Right ventricle myocardium inferior (tissue), 1 donor: ENCODE measurements around the gene ABL2. TPM values are rescaled to one million over a fixed set of nuclear protein-coding genes. Genes with fewer than 3 reads are reported as not detected.
"Not testable (repeated sequence)": the region's sequence is repeated elsewhere in the genome, so short reads cannot be mapped to it uniquely, and the experiment has no call there.

Experiments
- ATAC-seq: fragments of 200-7000 bp; cut with Tn5 transposase; one replicate; pipeline ENCODE4 v1.9.1; 2020; ENCODE audit warnings: mild to moderate bottlenecking, moderate library complexity
- DNase-seq: peaks from one replicate; pipeline ENCODE4 v3.0.0; 2021; ENCODE audit errors: missing footprints
- intact Hi-C: fragments of 100-400 bp; cut with DNase I; formaldehyde crosslinking; loops from one replicate; pipeline ENCODE4 v1.11.0; 2022
- long read RNA-seq: library from polyadenylated mRNA; unstranded; transcript quantifications from one replicate; pipeline ENCODE4 v2.0.0, GENCODE V29; 2021
- total RNA-seq: library from RNA; stranded (reverse); fragmentation: NEBNext Ultra II Directional; extraction: Animal tissue kit (Norgen Biotek cat#: 25700); gene quantifications from one replicate; pipeline ENCODE4 v1.2.1, GENCODE V29; 2021
- donor health status: DM: no; HTN: yes; CAD: no; lungs with severe emphysema.

The ABL2 gene
- total RNA-seq, result 8.5 TPM
- long read RNA-seq, partial matches to known transcripts, result 0 of 3 reads
- long read RNA-seq, other reads (novel, unspliced or antisense), result 2 of 3 reads

GRCh38 chr1:179229214-179230140 lies at the start of gene ABL2:
TSS of gene ABL2 (minus strand) at chr1:179229677. CDS start at chr1:179229397, 280 bp downstream.
- intact Hi-C loops, result loop anchor here (5.0 kb wide), 1 partner anchor 63 kb away; the partner anchor contains the start of gene SOAT1
- DNase-seq (peak; percentile 78), ATAC-seq (peak; percentile 84)

DNA sequence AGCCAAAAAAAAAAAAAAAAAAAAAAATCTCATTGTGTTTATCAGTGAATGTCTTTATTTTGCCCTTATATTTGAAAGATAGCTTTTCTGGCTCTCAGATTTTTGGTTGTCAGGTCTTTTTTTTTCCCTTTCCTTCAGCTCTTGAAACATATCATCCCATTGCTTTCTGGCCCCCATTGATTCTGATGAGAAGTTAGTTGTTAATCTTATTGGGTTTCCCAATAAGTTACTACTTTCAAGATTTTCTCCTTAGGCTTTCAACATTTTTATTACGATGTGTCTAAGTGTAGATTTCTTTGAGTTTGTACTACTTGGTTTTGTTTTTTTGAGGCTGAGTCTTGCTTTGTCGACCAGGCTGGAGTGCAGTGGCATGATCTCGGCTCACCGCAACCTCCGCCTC lies 49.4 kb upstream of the ABL2 start:
- ATAC-seq (no peak), DNase-seq (no peak)
- intact Hi-C loops, result no loop called here

DNA sequence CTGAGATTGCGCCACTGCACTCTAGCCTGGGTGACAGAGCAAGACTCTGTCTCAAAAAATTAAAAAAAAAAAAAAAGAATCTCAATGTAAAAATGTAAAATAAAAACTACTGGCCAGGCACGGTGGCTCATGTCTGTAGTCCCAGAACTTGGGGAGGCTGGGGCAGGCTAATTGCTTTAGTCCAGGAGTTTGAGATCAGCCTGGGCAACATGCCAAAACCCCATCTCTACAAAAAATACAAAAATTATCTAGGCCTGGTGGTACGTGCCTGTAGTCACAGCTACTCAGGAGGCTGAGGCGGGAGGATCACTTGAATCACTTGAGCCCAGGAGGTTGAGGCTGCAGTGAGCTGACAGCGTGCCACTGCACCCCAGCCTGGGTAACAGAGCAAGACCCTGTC lies 44.9 kb upstream of the ABL2 start:
- intact Hi-C loops, ATAC-seq, DNase-seq: not testable (repeated sequence)

GRCh38 chr1:179269071-179269470 lies 39.6 kb upstream of the ABL2 start:
- no peak for ATAC-seq
- intact Hi-C loops, result no loop called here
- no peak for DNase-seq

DNA sequence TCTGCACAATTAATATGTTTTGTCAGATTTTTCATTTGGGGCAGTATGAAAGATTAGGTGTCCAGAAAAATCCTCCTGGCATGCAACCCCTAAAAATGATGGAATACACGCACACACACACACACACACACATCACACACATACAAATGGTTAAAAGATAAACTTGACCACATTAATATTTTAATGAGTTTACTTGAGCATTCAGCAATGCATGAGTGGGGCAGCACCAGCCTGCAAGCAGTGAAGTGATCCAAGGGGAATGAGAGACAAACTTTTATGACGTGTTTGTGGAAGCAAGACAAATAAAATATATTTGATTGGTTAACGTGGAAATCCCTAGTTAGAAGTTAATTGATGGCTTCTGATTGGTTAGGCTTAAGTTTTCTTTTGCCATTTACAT lies 35.0 kb upstream of the ABL2 start:
- DNase-seq, result no peak
- ATAC-seq, result no peak
- intact Hi-C loops, result no loop called here

DNA sequence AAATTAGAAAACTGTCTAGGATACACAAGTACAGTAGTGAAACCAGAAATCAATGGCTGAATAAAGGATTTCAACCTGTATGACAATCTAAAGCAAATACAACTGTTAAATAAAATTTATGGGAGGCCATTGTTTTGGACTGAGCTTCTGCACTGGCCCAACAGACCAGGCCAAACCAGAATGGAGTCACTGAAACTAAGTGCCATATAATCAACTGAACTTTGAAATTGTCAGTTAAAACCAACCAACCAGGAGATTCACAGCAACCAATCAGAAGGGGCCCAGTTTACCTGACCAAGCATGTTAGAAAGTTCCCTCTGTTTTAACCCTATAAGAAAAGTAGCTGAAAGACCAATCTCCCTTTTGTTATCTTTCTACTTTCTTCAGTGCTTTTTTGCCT lies 33.6 kb upstream of the ABL2 start:
- no peak for ATAC-seq
- intact Hi-C loops, result no loop called here
- DNase-seq, result no peak

GRCh38 chr1:179262183-179262582 lies 32.7 kb upstream of the ABL2 start:
- intact Hi-C loops, result no loop called here
- no peak for ATAC-seq

GRCh38 chr1:179253286-179253972 lies 24.0 kb upstream of the ABL2 start:
- DNase-seq, result no peak
- intact Hi-C loops, result no loop called here
- no peak for ATAC-seq

More at GRCh38 chr1:179262183-179262582, 32.7 kb upstream of the ABL2 start:
- DNase-seq, result no peak

DNA sequence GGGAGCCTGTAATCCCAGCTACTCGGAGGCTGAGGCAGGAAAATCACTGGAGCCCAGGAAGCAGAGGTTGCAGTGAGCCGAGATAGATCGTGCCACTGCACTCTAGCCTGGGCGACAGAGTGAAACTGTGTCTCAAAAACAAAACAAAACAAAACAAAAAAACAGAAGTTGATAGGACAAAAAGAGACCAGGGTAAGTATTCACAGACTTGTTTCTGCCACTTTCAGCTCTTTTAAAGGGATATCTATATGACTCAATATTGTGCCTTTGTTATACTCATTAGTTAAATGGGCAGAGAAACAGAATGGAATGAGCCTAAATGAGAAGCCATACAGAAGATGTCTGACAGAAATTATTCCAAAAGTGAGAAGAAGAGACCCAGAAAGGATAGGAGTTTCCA lies 23.1 kb upstream of the ABL2 start:
- DNase-seq (no peak), ATAC-seq (no peak)
- intact Hi-C loops, result no loop called here

- no peak for DNase-seq
- peak; percentile 50 for ATAC-seq
- intact Hi-C loops, result loop anchor here (2.0 kb wide), 1 partner anchor 119 kb away; no protein-coding TSS in a partner anchor
Measured at GRCh38 chr1:179251675-179252074, 22.2 kb upstream of the ABL2 start.

DNA sequence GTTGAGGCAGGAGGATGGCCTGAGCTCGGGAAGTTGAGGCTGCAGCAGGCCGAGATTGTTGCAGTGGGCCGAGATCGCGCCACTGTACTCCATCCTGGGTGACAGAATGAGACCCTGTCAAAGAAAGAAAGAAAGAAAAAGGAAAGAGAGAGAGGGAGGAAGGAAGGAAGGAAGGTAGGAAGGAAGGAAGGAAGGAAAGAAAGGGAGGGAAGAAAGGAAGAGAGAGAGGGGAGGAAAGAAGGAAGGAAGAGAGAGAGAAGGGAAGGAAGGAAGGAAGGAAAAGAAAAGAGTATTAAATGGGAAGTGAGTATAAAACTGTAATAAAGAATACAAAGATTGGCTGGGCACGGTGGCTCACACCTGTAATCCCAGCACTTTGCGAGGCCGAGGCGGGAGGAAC lies 18.4 kb upstream of the ABL2 start:
- intact Hi-C loops, result no loop called here
- no peak for ATAC-seq
- DNase-seq, result no peak

DNA sequence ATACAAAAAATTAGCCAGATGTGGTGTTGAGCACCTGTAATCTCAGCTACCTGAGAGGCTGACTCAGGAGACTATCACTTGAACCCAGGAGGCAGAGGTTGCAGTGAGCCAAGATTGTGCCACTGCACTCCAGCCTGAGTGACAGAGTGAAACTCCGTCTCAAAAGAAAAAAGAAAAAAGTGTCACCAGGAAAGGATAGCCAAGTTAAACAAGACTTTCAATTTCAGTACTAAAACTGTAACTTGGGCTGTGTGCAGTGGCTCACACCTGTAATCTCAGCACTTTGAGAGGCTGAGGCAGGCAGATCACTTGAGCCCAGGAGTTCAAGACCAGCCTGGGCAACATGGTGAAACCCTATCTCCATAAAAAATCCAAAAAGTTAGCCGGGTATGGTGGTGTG lies 15.9 kb upstream of the ABL2 start:
- DNase-seq, ATAC-seq, intact Hi-C loops: not testable (repeated sequence)

DNA sequence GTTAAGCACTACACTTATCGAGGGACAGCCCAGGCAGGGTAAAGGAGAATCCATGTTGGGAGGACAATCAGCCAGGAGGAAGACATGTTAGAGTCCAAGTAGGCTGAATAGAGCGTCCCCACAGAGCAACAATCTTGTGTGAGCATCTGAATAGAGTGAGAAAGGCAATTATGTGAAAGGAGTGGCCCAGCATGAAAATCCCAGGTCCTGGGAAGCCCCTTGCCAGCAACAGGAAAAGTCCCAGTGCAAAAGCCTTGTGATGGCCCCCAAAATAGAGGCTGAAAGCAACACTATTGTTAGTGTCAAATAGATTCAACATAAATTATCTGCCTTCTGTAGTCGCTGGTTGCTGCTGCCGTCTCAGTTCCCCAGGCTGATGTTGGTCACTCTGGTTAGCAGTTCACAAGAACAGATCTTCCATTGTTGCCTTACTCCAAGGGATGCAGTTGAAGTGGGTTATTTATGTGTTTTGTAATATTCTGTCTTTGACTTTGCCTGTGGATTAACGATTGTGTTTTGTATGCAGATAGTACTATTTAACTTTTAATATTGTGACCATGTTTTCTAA lies 12.1 kb upstream of the ABL2 start:
- DNase-seq, result no peak
- intact Hi-C loops, result no loop called here

GRCh38 chr1:179237222-179237621 lies 7.7 kb upstream of the ABL2 start:
- ATAC-seq (no peak), DNase-seq (no peak)
- intact Hi-C loops, result no loop called here

More for the DNA sequence above, 12.1 kb upstream of the ABL2 start:
- ATAC-seq, result no peak

DNA sequence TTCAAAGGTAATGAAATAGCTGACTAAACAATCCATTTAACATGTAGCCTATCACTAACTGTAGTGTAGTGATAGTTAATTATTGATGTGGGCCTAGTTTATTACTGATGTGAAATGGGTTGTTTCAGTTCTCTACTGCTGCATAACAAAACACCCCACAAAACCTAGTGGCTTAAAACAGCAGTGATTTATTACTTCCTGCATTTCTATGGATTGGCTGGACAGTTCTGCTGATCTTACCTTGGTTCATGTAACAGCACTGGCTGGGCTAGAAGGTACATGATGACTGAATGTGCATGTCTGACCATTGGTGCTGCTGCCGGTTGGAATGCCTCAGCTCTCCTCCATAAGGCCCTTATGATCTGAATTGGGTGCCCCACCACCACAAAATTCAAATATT lies 5.4 kb upstream of the ABL2 start:
- ATAC-seq, result no peak
- intact Hi-C loops, result no loop called here

DNA sequence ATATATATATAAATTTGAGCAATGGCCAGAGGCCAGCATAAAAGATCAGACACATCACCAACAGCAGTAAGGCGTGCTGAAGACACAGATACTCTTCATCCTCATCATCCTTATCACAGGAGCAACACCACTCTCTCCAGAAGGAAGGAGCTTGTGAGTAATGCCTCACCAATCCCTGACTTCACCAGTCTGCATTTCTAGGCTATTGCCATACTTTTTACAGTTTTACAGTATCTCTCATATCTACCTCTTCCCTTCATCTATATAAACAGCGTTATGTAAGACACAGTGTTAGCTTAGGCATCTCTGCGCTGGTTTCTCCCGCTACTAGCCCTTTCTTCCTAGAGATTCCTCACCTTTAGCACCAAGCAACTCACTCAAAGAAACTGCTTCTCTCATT lies 2.4 kb upstream of the ABL2 start:
- DNase-seq (no peak), ATAC-seq (no peak)
- intact Hi-C loops, result no loop called here

More for the DNA sequence above, 5.4 kb upstream of the ABL2 start:
- no peak for DNase-seq

GRCh38 chr1:179230721-179231120 lies 1.2 kb upstream of the ABL2 start:
- no peak for ATAC-seq
- no peak for DNase-seq
- intact Hi-C loops, result no loop called here

- intact Hi-C loops, result no loop called here
- no peak for ATAC-seq
Measured at GRCh38 chr1:179230251-179230650, 774 bp upstream of the ABL2 start.

DNA sequence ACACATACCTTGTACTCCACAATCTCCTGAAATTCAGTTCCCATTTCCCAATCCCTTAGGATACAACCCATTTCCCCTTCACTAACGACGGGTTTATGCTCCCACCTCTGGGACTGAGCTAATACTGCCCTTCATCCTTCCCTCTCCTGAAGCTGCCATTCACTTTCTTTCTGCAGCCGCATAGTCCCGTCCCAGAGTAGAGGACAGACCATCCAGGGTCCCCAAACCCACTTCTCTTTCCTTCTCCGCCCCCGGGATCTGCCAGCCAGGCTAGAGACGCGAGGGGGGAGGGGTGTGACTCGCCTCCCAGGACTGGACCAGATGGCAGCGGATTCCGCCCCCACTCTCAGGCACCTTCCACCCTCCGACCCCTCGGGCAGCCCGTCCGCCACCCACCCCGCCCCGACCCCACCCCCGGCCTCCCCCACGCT lies 679 bp downstream of the ABL2 start:
- intact Hi-C loops, result loop anchor here (5.0 kb wide), 1 partner anchor 64 kb away; the partner anchor contains the start of gene SOAT1
- peak; percentile 66 for ATAC-seq
- peak; percentile 76 for DNase-seq

More at GRCh38 chr1:179230251-179230650, 774 bp upstream of the ABL2 start:
- no peak for DNase-seq
